Tongue (tissue), 2 donors: ENCODE data around the gene CDKL5. TPM values are rescaled to one million over a fixed set of nuclear protein-coding genes. Genes with fewer than 3 reads are reported as not detected.
"Not testable (repeated sequence)": the region's sequence is repeated elsewhere in the genome, so short reads cannot be mapped to it uniquely, and the experiment has no call there.

Experiments
- DNase-seq: peaks from one replicate; pipeline ENCODE4 v3.0.0-alpha.2; 2015
- total RNA-seq: library from RNA; depleted of rRNA; stranded (reverse); fragments of >200 nt; gene quantifications from one replicate; pipeline ENCODE4 v1.2.3, GENCODE V29; 2014

CDKL5 gene
- total RNA-seq, 1 donor from 2014 or later, result 9.3 TPM

DNA sequence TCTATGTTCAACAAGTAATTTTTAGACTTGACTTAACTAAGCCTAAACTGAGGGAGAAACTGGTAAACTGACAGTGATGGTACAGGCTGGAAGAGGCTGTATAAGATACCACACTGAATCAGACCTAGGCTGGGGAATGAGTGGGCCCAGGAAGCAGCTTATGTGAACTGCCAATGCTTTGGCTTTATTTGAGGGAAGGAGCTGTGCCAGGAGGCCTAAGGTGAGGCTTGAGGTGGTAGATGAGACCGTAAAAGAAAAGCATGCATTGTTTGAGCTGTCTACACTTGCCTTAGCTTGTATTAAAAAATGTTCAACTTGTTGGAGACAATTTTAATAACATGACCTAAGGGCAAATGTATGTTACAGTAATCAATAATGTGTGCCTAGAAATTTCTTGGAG lies 150.3 kb downstream of the CDKL5 start:
- DNase-seq, result no peak

DNA sequence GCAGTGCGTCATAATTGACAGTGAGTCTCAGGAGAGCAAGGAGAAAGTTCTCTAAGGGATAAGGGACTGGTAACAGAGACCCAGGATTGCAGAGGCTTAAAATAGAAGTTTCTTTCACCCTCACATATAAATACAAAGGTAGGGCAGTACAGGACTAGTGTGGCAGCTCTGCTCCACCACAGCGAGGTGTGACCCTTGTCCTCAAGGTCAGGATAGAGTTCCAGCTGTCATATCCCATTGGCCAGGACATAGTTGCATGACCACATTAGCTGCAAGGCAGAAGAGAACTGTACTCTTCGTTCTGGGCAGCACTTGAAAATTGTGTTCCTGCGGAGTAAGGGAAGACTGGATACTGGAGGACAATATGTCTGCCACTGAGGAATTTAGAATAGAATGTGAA lies 152.0 kb downstream of the CDKL5 start:
- DNase-seq, result no peak

DNA sequence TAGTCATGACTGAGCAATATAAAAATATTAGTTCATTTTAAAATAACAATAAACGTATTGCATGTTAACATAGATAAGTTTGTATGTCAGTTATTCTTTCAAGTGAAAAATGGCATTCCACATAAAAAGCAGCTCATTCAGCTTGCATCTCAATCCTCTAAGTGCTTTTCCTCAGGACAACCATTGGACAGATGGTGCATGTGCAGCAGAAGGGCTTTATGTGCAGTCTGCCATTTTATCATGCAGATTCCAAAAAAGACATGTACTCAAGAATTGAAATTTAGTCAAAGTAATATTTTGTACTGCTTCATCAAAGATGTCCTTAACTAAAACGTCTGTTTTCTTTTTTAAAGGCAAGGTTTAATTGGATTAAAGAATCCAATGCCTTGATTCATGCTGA lies 153.1 kb downstream of the CDKL5 start:
- DNase-seq, result no peak

DNA sequence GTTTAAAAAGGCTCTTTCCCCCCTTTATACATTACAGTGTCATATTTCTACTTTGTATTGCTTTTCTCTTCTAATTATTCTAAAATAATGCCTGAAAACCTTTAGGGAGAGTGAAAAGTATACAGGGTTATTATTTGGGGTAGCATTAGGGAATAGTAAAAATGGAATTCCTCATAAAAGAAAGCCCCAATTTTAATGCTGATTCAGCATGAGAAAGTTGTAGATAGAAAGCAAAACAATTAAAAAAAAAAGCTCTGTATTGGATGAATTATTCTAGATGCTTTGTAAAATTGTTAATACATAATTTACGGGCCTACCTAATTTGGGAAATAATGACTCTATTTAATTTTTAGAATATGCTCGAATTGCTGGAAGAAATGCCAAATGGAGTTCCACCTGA lies 154.1 kb downstream of the CDKL5 start:
- DNase-seq, result no peak

DNA sequence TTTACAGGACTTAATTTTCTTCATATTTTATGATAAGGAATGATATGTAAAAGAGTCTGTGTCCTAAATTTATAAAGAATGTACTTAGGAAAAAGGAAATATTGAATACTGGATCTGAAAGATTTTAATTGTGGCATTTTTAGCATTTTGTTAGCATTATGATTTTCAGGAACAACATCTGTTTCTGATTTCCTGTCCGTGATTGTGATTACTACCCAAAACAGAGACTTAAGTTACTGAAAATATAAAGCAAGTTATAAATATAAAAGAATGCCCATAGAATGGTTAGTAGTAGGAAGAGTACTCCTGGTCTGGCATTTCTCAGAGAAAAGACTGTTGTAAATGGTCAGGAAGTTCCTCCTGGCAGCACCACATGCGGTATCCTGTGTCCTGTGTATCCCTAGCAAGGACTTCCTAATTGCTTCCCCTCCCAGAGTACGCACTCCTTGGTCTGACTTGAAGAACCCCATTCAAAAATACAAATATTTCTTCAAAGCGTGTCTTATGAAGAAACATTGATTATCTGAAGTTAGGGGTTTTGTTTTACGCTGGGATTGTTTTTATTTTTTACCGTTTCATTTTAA lies 157.6 kb downstream of the CDKL5 start:
- peak; percentile 12 for DNase-seq

DNA sequence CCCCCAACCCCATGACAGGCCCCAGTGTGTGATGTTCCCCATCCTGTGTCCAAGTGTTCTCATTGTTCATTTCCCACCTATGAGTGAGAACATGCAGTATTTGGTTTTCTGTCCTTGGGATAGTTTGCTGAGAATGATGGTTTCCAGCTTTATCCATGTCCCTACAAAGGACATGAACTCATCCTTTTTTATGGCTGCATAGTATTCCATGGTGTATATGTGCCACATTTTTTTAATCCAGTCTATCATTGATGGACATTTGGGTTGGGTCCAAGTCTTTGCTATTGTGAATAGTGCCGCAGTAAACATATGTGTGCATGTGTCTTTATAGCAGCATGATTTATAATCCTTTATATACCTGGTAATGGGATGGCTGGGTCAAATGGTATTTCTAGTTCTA lies 163.9 kb downstream of the CDKL5 start:
- not testable (repeated sequence) for DNase-seq

DNA sequence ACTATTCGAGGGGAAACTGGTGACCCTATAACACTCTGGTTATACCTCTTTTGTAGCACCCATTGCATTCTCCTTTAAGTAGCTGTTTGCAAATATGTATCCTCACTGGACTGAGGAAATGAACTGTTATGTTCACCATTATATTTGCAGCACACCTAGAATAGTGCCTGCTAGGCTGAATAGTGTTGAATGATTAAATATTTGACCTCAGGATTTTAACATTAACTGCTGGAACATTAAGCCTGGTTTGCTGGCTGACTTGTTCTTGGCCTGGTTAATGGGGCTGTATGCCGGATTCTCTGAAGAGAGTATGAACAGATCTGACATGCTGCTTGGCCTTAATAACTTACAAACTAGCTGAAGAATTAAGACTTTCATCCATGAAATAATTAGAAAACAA lies 166.4 kb downstream of the CDKL5 start:
- DNase-seq, result no peak

DNA sequence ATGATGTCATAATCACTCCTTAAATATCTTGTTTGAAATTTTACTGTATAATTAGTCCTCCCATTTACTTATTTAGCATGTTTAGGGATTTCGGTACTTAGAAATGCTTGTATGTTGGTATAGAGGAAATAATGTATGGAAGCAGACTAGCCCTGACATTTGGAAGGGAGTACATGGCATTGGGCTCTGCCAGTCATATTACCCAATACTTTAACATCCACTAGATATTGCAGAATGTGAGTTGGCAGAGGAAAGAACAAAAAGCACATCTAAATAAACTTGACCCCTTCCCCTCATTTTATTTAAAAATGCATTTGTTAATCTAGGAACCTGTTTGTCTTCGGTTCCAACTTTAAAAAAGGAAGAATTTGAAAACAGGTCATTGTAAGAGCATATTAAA lies 168.7 kb downstream of the CDKL5 start:
- no peak for DNase-seq

DNA sequence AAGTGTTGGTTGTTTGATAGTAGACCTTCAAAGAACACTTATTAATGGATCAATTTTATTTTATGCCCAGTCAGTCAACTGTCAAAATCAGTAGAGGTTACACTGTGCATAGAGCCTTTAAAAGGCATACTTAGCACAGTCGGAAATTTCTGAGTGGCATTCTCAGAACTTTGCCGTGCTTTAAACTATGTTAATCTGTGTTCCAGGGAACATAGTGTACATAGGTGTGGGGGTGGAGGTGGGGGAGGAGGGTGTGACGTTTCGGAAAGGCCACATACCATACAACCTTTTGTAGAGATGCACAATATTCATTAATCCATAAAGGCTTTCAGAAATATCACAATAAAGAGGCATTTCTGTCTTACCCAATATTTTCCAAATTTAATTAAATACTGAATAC lies 170.7 kb downstream of the CDKL5 start:
- DNase-seq, result no peak

DNA sequence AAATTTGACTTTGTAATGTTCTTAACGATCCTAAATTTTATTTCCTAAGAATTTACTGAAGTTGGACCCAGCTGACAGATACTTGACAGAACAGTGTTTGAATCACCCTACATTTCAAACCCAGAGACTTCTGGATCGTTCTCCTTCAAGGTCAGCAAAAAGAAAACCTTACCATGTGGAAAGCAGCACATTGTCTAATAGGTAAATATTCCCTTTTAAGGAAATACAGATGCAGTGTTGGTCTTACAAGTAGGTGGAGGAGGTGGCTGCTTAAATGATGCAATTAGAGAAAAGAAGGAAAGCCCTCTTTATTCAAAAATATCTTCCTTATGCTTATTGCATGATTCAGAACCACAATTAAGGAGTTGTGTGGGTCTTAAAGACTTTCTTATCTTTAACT lies 173.0 kb downstream of the CDKL5 start:
- no peak for DNase-seq

DNA sequence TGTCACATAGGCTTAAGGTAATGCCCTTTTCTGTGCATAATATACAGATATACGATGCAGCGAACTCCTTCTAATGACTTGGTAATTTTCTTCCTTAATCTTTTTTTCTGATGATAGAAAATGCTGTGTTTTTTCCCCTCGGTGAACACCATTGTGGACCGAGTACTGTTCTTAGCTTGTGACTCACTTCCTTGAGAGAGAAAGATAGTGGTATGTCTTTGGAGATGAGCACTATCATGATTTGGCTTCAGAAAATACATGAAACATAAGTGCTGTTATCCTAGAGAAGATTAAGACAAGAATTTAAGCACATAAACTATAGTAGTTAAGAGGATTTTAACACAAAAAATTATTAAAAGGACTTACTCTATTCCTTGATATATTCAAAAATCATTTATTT lies 182.6 kb downstream of the CDKL5 start:
- no peak for DNase-seq

DNA sequence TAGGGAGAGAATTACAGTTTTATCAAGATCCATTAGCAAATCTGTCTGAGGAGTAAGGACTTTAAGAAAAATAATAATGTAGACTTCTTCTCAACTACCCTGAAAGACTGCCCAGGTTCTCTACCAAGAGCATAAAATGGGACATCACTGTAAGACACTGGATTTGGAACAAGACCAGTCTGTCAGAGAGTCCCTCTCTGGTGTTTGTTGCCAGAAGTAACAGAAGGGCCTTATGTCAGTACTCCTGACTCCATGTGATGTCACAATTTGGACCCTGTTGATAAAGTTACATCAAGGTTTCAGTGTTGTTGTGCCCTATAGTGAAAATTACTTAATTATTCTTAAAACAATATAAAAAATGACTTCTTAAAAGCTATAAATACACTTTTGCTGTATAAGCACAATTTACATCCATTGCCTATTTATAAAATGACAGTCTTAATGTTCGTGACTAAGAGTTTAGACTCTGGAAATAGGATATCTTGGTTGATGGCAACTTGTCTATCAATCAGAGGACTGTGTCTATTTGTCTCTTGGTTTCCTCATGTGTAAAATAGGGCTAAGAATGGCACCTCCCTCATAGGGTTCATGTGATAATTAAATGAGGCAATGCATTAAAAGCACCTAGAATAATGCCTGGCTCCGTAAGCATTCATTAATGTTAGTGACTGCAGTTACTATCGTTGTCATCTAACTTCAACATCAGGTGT lies 188.7 kb downstream of the CDKL5 start:
- no peak for DNase-seq

DNA sequence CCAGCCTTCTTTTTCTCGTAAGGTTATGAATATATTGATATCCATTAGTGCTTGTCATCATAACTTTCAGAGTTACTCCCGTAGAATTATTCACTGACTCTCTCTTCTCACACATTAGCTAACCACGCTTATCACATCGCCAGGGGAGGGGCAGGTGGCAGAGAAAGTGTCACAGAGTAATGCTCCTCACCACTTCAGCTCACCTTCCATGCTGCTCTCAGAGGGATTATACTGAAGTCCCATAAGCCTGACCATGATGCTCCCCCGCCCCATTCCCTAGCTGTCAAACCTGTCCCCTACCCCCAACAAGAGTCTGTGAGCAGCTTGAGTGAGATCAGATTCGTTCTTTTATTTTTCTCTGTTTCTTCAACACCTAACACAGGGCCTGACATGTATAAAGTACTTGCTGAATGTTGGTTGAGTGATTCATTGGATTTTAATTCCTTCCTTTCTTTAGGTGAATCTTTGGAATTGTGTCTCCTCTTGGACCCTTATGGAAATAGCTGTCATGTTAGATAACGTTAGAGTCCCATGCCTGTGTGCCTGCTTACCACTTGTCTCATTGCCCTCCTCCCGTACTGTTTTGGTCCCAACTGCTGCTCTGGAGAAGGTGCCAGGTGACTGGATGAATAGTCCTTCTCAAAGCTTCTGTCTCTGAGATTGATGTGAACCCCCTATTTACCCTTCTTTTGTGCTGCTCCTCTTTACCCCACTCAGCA lies 191.4 kb downstream of the CDKL5 start:
- no peak for DNase-seq

DNA sequence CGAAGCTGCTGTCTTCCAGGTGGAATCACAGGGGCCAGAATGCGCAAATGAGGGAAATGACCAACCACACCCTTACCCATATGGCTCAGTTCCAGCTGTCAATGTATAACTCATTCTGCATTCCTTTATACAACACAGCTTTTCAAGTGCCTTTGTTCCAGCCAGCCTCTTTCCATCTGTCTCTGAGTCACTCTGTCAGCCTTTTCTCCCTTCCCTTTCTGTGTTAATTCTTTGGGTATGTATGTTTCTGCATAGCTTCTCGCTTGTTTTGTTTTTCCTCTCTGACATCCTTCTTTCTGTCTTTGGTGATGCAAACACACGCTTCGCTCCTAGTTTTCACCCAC lies 192.0 kb downstream of the CDKL5 start:
- peak; percentile 5 for DNase-seq

DNA sequence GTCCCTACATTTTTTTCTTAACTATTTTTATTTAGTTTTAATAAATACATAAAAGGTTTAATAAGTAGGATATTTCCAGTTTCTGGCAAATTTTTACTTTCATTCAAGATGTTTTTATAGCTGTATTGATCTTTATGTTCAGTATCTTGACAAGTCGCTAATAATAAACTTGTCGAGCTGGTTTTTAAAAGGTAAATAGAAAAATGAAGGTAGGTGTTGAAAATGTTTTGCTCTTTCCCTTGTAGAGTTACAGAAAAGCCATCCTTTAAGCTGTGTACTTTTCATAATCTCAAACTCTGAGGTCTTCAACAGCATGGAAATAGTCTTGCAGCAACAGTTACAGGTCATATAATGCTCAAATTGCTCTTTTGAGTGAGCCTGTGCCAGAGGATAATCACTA lies 193.9 kb downstream of the CDKL5 start:
- peak; percentile 1 for DNase-seq

DNA sequence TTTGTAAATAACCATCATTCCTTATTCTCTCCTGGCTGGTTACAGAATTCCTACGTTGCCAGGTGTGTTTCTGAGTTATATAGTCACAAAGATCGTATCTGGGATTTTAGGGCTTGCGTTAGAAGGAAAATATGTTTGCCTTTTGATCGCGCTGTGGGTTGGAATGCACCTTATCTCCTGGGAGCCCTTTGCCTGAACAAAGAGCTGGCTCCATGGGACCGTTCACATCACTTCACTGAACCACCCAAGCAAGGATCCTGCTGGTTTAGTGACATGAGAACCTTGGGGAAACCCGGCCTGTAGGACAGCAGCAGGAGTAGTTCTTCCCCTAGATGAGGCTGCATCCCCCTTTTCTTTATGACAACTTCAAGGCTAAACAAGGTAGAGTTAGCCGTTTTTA lies 194.9 kb downstream of the CDKL5 start:
- no peak for DNase-seq

DNA sequence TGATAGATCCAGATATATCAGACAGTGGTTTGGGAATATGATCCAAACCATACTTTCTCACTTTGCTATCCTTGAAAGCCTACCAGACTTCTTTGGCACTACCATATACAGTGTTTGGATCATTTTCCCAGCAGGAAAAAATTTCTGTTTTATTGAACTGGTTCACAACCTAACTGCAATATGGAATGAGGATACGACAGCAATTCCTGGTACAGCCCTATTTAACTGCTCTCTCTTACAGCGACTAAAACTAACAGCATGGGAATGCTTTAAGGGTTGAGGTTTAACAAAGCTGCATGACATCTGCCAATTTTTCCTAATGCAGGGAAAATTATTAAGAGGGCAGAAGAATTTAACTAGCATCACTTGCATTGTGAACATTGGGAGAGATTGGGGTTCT lies 199.2 kb downstream of the CDKL5 start:
- no peak for DNase-seq

DNA sequence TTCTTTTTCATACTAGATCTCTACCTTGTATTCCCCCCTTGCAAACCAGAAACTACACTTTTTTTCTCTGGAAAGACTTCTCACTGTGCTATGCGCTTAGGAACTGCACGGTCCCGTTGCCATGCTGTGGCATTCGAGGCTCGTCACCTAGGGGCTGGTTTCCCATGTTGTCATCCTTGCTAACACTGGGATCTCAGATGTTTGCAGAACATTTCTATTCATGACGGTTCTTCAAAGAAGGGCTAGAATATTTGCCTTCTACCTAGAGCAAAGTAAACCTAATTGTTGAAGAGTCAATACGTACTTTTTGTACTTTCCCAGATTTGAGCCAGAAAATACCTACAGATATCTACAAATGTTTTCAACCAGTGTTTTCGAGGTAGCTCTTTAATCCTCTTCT lies 205.5 kb downstream of the CDKL5 start:
- peak; percentile 15 for DNase-seq

DNA sequence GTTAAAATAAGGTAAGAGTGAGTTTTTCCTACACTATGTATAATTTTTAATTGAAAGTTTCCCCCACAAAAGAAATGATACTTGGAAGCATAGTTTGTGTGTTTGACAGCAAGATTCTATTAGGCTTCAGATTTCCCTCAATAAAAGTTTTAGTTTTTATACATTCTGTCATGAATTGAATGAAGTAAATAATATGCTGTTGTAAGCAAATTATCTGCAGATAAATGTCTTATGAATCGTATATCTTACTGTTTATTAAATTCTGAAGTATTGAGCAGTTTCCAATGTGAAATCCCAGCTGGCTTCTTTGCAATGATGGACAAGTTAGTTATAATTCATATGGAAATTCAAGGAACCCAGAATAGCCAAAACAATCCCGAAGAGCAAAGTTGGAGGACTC lies 213.0 kb downstream of the CDKL5 start:
- no peak for DNase-seq

DNA sequence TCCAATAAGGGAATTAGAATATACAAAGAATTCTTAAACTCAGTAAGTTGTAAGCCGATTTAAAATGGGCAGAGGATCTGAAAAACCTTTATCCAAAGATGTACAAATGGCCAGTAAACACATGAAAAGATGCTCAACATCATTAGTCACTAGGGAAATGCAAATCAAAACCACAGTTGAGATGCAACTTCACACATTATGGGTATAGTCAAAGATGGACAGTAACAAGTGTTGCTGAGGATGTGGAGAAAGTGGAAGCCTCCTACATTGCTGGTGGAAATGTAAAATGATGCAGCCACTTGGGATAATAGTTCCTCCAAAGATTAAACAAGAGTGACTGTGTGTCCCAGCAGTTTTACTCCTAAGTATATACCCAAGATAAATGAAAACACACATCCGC lies 213.9 kb downstream of the CDKL5 start:
- DNase-seq, result no peak

DNA sequence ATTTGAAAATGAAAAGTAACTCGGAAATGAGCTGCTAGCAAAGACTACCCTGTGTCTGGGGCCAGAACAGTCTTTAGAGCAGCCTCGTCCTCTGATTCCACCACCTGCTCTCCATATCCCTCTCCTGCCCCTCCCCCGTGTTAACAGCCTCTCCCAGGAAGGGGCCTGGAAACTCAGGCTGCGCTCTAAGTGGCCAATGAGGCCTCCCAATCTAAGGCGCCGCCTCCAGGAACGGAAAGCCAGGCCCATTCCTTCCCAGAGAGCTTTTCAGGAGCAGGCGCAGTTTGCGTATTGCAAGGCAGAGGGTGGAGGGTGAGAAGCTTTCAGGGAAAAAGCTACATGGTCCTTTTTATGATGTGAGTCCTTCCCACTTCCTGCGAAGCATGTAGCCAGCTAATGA lies 215.3 kb downstream of the CDKL5 start:
- peak; percentile 64 for DNase-seq

DNA sequence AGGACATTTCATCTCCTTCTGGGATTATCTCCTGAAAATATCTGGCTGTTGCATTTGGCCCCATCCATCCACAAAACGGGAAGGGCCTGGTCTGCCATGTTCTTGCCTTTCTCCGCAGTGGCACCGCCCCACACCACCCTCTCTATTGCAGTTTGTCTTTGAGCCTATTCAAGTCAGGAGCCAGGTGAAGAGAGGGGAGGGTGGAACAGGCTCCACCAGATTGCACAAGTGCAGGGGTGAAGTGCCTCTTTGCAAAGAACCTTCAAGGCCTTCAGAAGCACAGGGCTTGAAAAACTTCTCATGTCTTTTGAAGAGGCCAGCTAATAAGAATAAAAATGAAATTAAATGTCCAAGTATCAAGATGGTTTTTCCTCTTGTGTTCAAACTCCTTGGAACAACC lies 217.8 kb downstream of the CDKL5 start:
- DNase-seq, result no peak

DNA sequence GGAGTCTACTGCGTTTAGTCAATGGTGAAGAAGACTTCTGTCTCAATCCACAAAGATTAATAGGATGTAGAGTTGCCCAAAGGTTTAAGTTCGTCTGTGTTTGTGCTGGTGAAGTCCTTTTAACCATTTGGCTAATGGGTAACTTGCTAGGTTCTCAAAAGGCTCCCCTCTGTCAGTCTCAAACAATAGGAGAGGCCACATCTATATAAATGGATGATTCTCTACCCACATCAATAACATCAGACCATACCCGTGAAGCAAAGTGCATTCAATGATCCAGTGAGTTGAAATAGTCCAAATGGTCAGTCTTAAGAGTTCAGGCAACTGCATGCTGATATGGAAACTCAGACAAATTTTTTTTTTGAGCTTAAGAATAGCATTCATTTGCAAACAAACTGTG lies 218.4 kb downstream of the CDKL5 start:
- DNase-seq, result no peak

DNA sequence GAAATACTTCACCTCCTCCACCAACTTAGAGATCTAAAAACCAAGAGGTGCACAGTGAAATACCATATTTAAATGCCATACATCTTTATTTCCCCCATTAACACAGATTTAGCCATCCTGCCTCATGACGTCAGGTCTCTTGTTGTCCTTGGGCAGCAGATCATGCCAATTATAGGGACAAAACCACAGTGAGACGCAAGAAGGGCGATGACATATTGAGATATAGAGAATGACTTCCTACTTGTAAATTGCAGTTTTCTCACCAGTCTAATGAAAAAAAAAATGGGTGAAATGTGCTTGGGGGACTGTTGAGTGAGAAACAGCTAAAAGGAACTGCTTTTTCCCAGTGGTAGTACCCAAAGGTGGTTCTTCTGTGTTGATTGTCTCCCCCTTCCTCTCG lies 222.2 kb downstream of the CDKL5 start:
- DNase-seq, result no peak
